Measurements from ENCODE around the gene RNF157. TPM values are rescaled to one million over a fixed set of nuclear protein-coding genes. Genes with fewer than 3 reads are reported as not detected.

RNF157 gene
- total RNA-seq, 2 donors from 2014 or later: 9.6 to 11.2 TPM

DNA sequence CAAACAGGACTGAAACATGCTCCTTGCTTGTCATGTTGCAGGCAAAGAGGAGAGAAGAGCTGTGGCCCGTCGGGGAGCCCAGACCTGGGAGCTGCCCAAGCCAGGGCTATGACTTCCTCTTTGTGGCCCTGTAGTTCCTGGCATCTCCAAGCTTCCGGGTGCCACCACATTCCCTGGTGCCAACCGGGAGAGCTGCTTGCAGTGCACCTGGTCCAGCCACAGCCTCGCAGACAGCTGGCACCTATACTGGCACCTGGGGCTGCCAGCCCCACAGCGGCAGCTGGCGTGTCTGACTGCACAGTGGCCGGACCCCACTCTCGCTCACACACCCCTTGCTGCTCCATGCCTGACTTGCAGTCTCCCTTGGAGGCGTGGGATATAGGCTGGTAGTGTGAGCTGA is 62.2 kb downstream of the RNF157 start:
- Mint-ChIP-seq H3K9me3 (no peaks in the 10 kb centered on the region), H3K36me3 (ENCODE audit: low read depth) (no peaks in the 10 kb centered on the region), H3K27me3 (ENCODE audit: insufficient read depth) (no peaks in the 10 kb centered on the region), H3K4me3 (no peak overlapping the region), H3K4me1 (peaks cover 2% of the 10 kb centered on the region), H3K27ac (no peak overlapping the region)
- no peak for TF ChIP-seq CTCF (conservative IDR thresholded peaks at IDR 0.05)
- WGBS, 2 experiments (ENCODE audit: insufficient coverage in 1 of 2, insufficient read length in 1 of 2): 92 to 100% methylated on average over 7 to 10 of the region's 10 CpGs
- H3K36me3 ChIP-seq (ENCODE audit: control insufficient read depth, insufficient read depth, low read length): no peaks in the 10 kb centered on the region
- no peak for DNase-seq
- no peaks in the 10 kb centered on the region for H3K27me3 ChIP-seq (ENCODE audit: control insufficient read depth, insufficient read depth, low read length, poor library complexity, severe bottlenecking)
- no peaks in the 10 kb centered on the region for H3K9me3 ChIP-seq (ENCODE audit: control insufficient read depth, low read length)
- H3K4me1 ChIP-seq (ENCODE audit: control insufficient read depth, insufficient read depth, low read length): no peaks in the 10 kb centered on the region
- H3K9ac ChIP-seq (ENCODE audit: extremely low read depth, low read length, poor library complexity, severe bottlenecking): no peak overlapping the region
- no peak overlapping the region for H3K4me3 ChIP-seq (ENCODE audit: low read length)
- H3K27ac ChIP-seq (ENCODE audit: low read depth, low read length): no peak overlapping the region

DNA sequence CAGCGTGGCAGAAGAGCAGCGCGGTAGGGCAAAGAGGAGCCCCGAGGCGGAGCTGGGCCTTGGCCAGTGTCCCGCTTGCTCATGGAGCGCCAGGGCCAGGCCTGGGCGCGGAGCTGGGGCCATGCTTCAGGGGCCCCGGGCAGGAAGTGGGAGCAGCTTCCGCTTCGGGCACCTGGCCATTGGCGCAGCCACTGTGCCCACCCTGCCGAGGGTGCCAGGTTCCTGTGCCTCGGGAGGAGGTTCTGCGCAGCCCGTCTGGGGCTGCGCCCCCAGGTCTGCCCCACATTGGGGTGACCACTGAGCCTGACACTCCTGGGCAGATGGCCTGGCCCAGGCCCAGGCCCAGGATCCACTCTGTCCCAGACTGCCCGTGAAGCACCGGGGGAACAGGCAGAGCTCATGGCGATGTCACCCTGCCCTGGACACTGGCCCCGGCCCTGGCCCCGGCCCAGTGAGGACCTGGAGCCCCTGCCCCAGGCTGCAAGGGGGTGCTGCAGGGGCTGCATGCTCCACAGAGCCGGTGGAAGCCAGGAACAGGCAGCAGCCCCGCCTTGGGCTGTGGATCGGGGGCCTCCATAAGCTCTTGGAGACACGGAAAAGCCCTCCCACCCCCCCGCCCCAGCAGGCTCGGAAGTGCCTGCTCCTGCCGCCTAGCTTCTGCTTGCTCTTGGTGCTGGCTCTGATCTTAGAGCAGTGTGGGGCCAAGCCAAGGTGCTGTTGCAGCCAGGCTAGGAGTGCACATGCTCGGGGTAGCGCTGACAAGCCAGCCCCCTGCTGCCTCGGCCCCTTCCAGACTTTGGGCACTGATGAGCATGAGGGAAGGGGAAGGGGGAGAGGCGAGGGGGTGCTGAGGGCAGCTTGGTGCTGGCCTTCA is 63.4 kb downstream of the RNF157 start:
- H3K4me3 ChIP-seq (ENCODE audit: low read length): no peak overlapping the region
- H3K4me1 ChIP-seq (ENCODE audit: control insufficient read depth, insufficient read depth, low read length): no peaks in the 10 kb centered on the region
- WGBS, 2 experiments (ENCODE audit: insufficient coverage in 1 of 2, insufficient read length in 1 of 2): 94 to 99% methylated on average over 16 to 34 of the region's 34 CpGs
- no peaks in the 10 kb centered on the region for H3K36me3 ChIP-seq (ENCODE audit: control insufficient read depth, insufficient read depth, low read length)
- Mint-ChIP-seq H3K4me1 (peaks cover under 1% of the 10 kb centered on the region), H3K27me3 (ENCODE audit: insufficient read depth) (no peaks in the 10 kb centered on the region), H3K9me3 (no peaks in the 10 kb centered on the region), H3K4me3 (no peak overlapping the region), H3K36me3 (ENCODE audit: low read depth) (no peaks in the 10 kb centered on the region), H3K27ac (no peak overlapping the region)
- H3K9ac ChIP-seq (ENCODE audit: extremely low read depth, low read length, poor library complexity, severe bottlenecking): no peak overlapping the region
- peak; percentile 67 for DNase-seq
- no peaks in the 10 kb centered on the region for H3K9me3 ChIP-seq (ENCODE audit: control insufficient read depth, low read length)
- peak; percentile 31 for TF ChIP-seq CTCF (conservative IDR thresholded peaks at IDR 0.05)
- no peaks in the 10 kb centered on the region for H3K27me3 ChIP-seq (ENCODE audit: control insufficient read depth, insufficient read depth, low read length, poor library complexity, severe bottlenecking)
- H3K27ac ChIP-seq (ENCODE audit: low read depth, low read length): no peak overlapping the region

GRCh38 chr17:76174037-76174436 is 66.3 kb downstream of the RNF157 start:
- H3K4me1 ChIP-seq (ENCODE audit: control insufficient read depth, insufficient read depth, low read length): no peaks in the 10 kb centered on the region
- no peak overlapping the region for H3K27ac Mint-ChIP-seq
- 92 to 96% methylated on average over 5 to 9 of the region's 9 CpGs for WGBS, 2 experiments (ENCODE audit: insufficient coverage in 1 of 2, insufficient read length in 1 of 2)
- no peaks in the 10 kb centered on the region for H3K9me3 Mint-ChIP-seq
- no peaks in the 10 kb centered on the region for H3K4me1 Mint-ChIP-seq
- no peaks in the 10 kb centered on the region for H3K36me3 Mint-ChIP-seq (ENCODE audit: low read depth)
- no peaks in the 10 kb centered on the region for H3K9me3 ChIP-seq (ENCODE audit: control insufficient read depth, low read length)
- H3K36me3 ChIP-seq (ENCODE audit: control insufficient read depth, insufficient read depth, low read length): no peaks in the 10 kb centered on the region
- no peak for TF ChIP-seq CTCF (conservative IDR thresholded peaks at IDR 0.05)
- DNase-seq: no peak
- no peak overlapping the region for H3K9ac ChIP-seq (ENCODE audit: extremely low read depth, low read length, poor library complexity, severe bottlenecking)
- H3K27me3 Mint-ChIP-seq (ENCODE audit: insufficient read depth): no peaks in the 10 kb centered on the region
- H3K4me3 Mint-ChIP-seq: no peak overlapping the region
- no peaks in the 10 kb centered on the region for H3K27me3 ChIP-seq (ENCODE audit: control insufficient read depth, insufficient read depth, low read length, poor library complexity, severe bottlenecking)
- H3K4me3 ChIP-seq (ENCODE audit: low read length): no peak overlapping the region
- H3K27ac ChIP-seq (ENCODE audit: low read depth, low read length): no peak overlapping the region

Measured in endodermal cell (in vitro differentiated cells).